GM12878 (cell line): Measurements from ENCODE around the gene TOLLIP. TPM values are rescaled to one million over a fixed set of nuclear protein-coding genes. Genes with fewer than 3 reads are reported as not detected.

Experiments used
- ATAC-seq: fragments of 200-7000 bp; cut with Tn5 transposase; 3 replicates; pipeline ENCODE4 v1.9.1; 2020; ENCODE audit warnings: mild to moderate bottlenecking, moderate library complexity
- BruUV-seq: library from RNA; stranded (reverse); fragments of 400-500 nt; replicated peaks from 2 replicates; lab custom pipeline; 2021; lab: Mats Ljungman, UMichigan
- CTCF ChIA-PET: fragments of 300-600 bp; sonication (Branson Sonifier 250); formaldehyde crosslinking; extraction: SDS; loops from one replicate; lab custom pipeline; 2021; ENCODE audit warnings: inconsistent platforms; lab: Yijun Ruan, JAX
- POLR2A ChIA-PET: fragments of 350-600 bp; formaldehyde crosslinking; extraction: SDS; loops from one replicate; lab custom pipeline; 2021; ENCODE audit warnings: inconsistent platforms; lab: Charles Lee
- RAD21 ChIA-PET: fragments of 300-600 bp; sonication (Branson Sonifier 250); formaldehyde crosslinking; loops from one replicate; lab custom pipeline; 2023; ENCODE audit warnings: antibody characterized with exemption; ENCODE audit not compliant: unreplicated experiment; lab: Charles Lee
- SMC1A ChIA-PET: fragments of 300-600 bp; sonication (Branson Sonifier 250); formaldehyde crosslinking; loops from one replicate; lab custom pipeline; 2023; ENCODE audit not compliant: unreplicated experiment, uncharacterized antibody; lab: Charles Lee
- DNase-seq: peaks from one replicate; pipeline ENCODE4 v3.0.0-alpha.2; 2011; ENCODE audit warnings: low read depth, low spot score
- FAIRE-seq: peaks from 3 replicates; lab custom pipeline; 2011; peaks lifted over from hg19 to GRCh38; lab: Jason Lieb, UNC
- H2AFZ ChIP-seq: 2 replicates; pipeline ENCODE4 v1.6.0; 2011; ENCODE audit warnings: low read depth, low read length, control low read depth; ENCODE audit not compliant: control insufficient read depth
- H3K27ac ChIP-seq: 2 replicates; pipeline ENCODE4 v1.5.1; 2011; ENCODE audit warnings: control low read depth; ENCODE audit not compliant: control insufficient read depth, insufficient read depth
- H3K27me3 ChIP-seq, 2 experiments: replicated peaks in 1 of 2; 2 replicates each; pipeline versions ENCODE4 v1.6.0 to v1.6.1; 2011; ENCODE audit warnings: low read length in 1 of 2; ENCODE audit not compliant: control insufficient read depth in 2 of 2, insufficient read depth in 2 of 2
- H3K36me3 ChIP-seq, 2 experiments: 2 replicates each; pipeline ENCODE4 v1.5.1; 2011; ENCODE audit warnings: low read length in 1 of 2; ENCODE audit not compliant: control insufficient read depth in 2 of 2, insufficient read depth in 2 of 2
- H3K4me1 ChIP-seq: 2 replicates; pipeline ENCODE4 v1.6.1; 2011; ENCODE audit warnings: mild to moderate bottlenecking, low read length, moderate library complexity, mixed read lengths; ENCODE audit not compliant: control insufficient read depth, insufficient read depth
- H3K4me2 ChIP-seq: 2 replicates; pipeline ENCODE4 v1.6.0; 2011; ENCODE audit warnings: control low read depth; ENCODE audit not compliant: control insufficient read depth, insufficient read depth
- H3K4me3 ChIP-seq: fragments of 200-600 bp; sonication (generic); 2 replicates; pipeline ENCODE4 v1.5.1; 2016
- H3K79me2 ChIP-seq: 2 replicates; pipeline ENCODE4 v1.6.0; 2011; ENCODE audit warnings: low read length; ENCODE audit not compliant: control insufficient read depth, insufficient read depth
- H3K9ac ChIP-seq: 2 replicates; pipeline ENCODE4 v1.8.0; 2011; ENCODE audit warnings: low read length, control low read depth, mixed read lengths; ENCODE audit not compliant: control insufficient read depth, insufficient read depth
- H3K9me3 ChIP-seq: replicated peaks from 3 replicates; pipeline ENCODE4 v1.5.1; 2011; ENCODE audit warnings: mild to moderate bottlenecking, low read length; ENCODE audit not compliant: control insufficient read depth, insufficient read depth
- H4K20me1 ChIP-seq: 2 replicates; pipeline ENCODE4 v1.6.0; 2011; ENCODE audit not compliant: control insufficient read depth, insufficient read depth
- HDAC6 ChIP-seq: fragments of 200-600 bp; sonication (generic); IDR thresholded peaks from one replicate; pipeline ENCODE4 v1.8.0; 2017; ENCODE audit warnings: antibody characterized with exemption; ENCODE audit not compliant: unreplicated experiment
- IKZF2 ChIP-seq, 2 experiments: fragments of 450-650 bp; IDR thresholded peaks; 2 replicates each; pipeline ENCODE4 v1.6.1; 2017; ENCODE audit warnings: mild to moderate bottlenecking in 2 of 2, moderate library complexity in 2 of 2
- MTA3 ChIP-seq: IDR thresholded peaks from 2 replicates; pipeline ENCODE4 v1.6.1; 2012; ENCODE audit warnings: low read length, inconsistent platforms, borderline replicate concordance
- NR2C1 ChIP-seq: fragments of 450-650 bp; IDR thresholded peaks from 2 replicates; pipeline ENCODE4 v1.6.1; 2017; ENCODE audit warnings: antibody characterized with exemption, mild to moderate bottlenecking, moderate library complexity
- RBBP5 ChIP-seq: fragments of 200-600 bp; sonication (generic); conservative IDR thresholded peaks from 2 replicates; pipeline ENCODE4 v1.6.1; 2016
- SMC3 ChIP-seq: IDR thresholded peaks from 2 replicates; pipeline ENCODE4 v1.6.1; 2011; ENCODE audit warnings: low read length, improper control_type of control experiment, borderline replicate concordance
- SP1 ChIP-seq: IDR thresholded peaks from one replicate; pipeline ENCODE4 v1.6.1; 2011; ENCODE audit warnings: low read depth, low read length
- SPI1 ChIP-seq: IDR thresholded peaks from 2 replicates; pipeline ENCODE4 v1.6.1; 2011; ENCODE audit warnings: low read depth, mild to moderate bottlenecking, low read length, moderate library complexity, borderline replicate concordance; ENCODE audit not compliant: insufficient read depth
- SREBF1 ChIP-seq: IDR thresholded peaks from 2 replicates; pipeline ENCODE4 v1.6.1; 2012; ENCODE audit warnings: mild to moderate bottlenecking, low read length
- SREBF2 ChIP-seq: IDR thresholded peaks from 2 replicates; pipeline ENCODE4 v1.6.1; 2012; ENCODE audit warnings: mild to moderate bottlenecking, low read length
- WGBS: methylation state at CpG from one replicate; pipeline ENCODE4 v1.1.6; 2016; ENCODE audit warnings: low lambda C conversion rate; ENCODE audit not compliant: insufficient replicate concordance, insufficient coverage; ENCODE audit errors: missing lambda C conversion rate; 5-methylcytosine and 5-hydroxymethylcytosine counted together
- in situ Hi-C: fragments of 300-500 bp; cut with MboI; formaldehyde crosslinking; loops from 9 replicates; pipeline ENCODE4 v1.14.3; 2018; ENCODE audit warnings: mixed read lengths
- intact Hi-C: fragments of 100-400 bp; cut with micrococcal nuclease; formaldehyde crosslinking; loops from one replicate; pipeline ENCODE4 v1.14.2; 2022; ENCODE audit not compliant: unreplicated experiment
- polyA plus RNA-seq, 11 experiments: library from polyadenylated mRNA; depleted of rRNA in 4 of 11; unstranded in 6 of 11; stranded (reverse) in 5 of 11; fragments of >200 nt; fragmentation: Nextera tagmentation in 4 of 11; fragmentation: Illumina TruSeq in 1 of 11; extraction: Ambion mirVana in 4 of 11; extraction: Trizol in 1 of 11; gene quantifications; 1 replicate in 1 of 11; 2 replicates in 10 of 11; pipeline versions ENCODE4 v1.2.1 to v1.2.3, GENCODE V29; 2011 to 2016; ENCODE audit warnings: inconsistent platforms in 2 of 11, missing spikeins in 2 of 11, low read depth in 1 of 11
- total RNA-seq, 4 experiments: library from RNA; depleted of rRNA in 3 of 4; stranded (reverse); fragments of >200 nt in 3 of 4; fragmentation: Illumina TruSeq in 1 of 4; extraction: Trizol in 1 of 4; gene quantifications; 2 replicates each; pipeline versions ENCODE4 v1.2.1 to v1.2.3, GENCODE V29; 2013 to 2021
- TF ChIP-seq, protein P1 (sequence below), 3 experiments: IDR thresholded peaks in 2 of 3; conservative IDR thresholded peaks in 1 of 3; 2 replicates each; pipeline ENCODE4 v1.5.1; 2011; ENCODE audit warnings: low read depth in 3 of 3, low read length in 3 of 3, mild to moderate bottlenecking in 3 of 3, control low read depth in 2 of 3, moderate library complexity in 2 of 3, inconsistent platforms in 1 of 3, mixed read lengths in 1 of 3; ENCODE audit not compliant: control insufficient read depth in 2 of 3, insufficient read depth in 1 of 3; ENCODE audit errors: extremely low read depth in 1 of 3
- TF ChIP-seq, protein P2 (sequence below): fragments of 450-650 bp; IDR thresholded peaks from 2 replicates; pipeline ENCODE4 v1.6.1; 2017; ENCODE audit warnings: mild to moderate bottlenecking, low read depth, inconsistent platforms; ENCODE audit not compliant: poor library complexity, severe bottlenecking
- TF ChIP-seq, protein P3 (sequence below): IDR thresholded peaks from 2 replicates; pipeline ENCODE4 v1.6.1; 2012; ENCODE audit warnings: improper control_type of control experiment, low read depth, low read length; ENCODE audit not compliant: insufficient replicate concordance

Gene TOLLIP
- total and polyA plus RNA-seq, 10 of the 15 experiments (the other 5 are each of a cell fraction or from before 2014, with no cell fraction given), result 0.47 to 39.5 (median 21.6) TPM

DNA sequence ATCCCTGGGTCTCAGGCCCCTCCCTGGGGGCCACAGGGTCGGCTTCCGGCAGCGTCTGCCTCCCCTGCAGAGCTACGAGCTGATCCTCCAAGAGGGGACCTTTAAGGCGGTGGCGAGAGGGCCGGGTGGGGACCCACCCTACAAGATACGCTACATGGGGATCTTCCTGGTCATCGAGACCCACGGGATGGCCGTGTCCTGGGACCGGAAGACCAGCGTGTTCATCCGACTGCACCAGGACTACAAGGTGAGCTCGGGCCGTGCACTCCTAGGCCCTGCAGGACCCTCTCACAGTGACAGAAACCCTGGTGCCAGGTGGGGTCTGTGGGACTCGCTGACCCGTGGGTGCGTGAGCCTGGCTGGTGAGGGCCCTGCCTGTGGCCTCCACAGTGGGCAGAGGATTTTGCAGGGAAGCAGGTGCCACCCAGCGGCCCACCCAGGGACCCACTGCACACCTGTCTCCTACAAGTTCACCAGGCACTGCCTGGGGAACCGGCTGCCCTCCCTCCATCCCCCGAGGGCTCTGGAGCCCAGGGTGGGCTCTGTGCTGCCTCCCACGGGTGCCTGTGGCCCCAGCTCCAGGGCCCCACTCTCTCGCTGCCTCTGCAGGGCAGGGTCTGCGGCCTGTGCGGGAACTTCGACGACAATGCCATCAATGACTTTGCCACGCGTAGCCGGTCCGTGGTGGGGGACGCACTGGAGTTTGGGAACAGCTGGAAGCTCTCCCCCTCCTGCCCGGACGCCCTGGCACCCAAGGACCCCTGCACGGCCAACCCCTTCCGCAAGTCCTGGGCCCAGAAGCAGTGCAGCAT is 72.9 kb downstream of the TOLLIP start:
- intact Hi-C loops (no loop called here), in situ Hi-C loops (no loop called here)
- BruUV-seq, result no TSS peak
- Histone ChIP-seq H3K36me3 (no peaks in the 10 kb centered on the region), H3K27me3 (no peaks in the 10 kb centered on the region), H3K4me3 (no peak overlapping the region), H3K4me1 (no peaks in the 10 kb centered on the region), H3K79me2 (no peaks in the 10 kb centered on the region), H2AFZ (no peak overlapping the region), H3K4me2 (no peak overlapping the region), H4K20me1 (no peaks in the 10 kb centered on the region), H3K27ac (no peak overlapping the region), H3K9me3 (no peaks in the 10 kb centered on the region; the same call in 2 of the 3 replicates), H3K9ac (no peak overlapping the region)
- no peak for ATAC-seq
- POLR2A ChIA-PET, result no interaction called here
- SMC1A ChIA-PET, result no interaction called here
- no peak for FAIRE-seq
- TF ChIP-seq, protein P1, sequence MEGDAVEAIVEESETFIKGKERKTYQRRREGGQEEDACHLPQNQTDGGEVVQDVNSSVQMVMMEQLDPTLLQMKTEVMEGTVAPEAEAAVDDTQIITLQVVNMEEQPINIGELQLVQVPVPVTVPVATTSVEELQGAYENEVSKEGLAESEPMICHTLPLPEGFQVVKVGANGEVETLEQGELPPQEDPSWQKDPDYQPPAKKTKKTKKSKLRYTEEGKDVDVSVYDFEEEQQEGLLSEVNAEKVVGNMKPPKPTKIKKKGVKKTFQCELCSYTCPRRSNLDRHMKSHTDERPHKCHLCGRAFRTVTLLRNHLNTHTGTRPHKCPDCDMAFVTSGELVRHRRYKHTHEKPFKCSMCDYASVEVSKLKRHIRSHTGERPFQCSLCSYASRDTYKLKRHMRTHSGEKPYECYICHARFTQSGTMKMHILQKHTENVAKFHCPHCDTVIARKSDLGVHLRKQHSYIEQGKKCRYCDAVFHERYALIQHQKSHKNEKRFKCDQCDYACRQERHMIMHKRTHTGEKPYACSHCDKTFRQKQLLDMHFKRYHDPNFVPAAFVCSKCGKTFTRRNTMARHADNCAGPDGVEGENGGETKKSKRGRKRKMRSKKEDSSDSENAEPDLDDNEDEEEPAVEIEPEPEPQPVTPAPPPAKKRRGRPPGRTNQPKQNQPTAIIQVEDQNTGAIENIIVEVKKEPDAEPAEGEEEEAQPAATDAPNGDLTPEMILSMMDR (IDR thresholded peaks at IDR 0.05 in 2 of 3, conservative IDR thresholded peaks at IDR 0.05 in 1 of 3; ENCODE audit: control insufficient read depth in 2 of 3, extremely low read depth in 1 of 3, insufficient read depth in 1 of 3, low read depth in 3 of 3, low read length in 3 of 3), result no peak
- TF ChIP-seq MTA3 (no peak), SREBF1 (no peak), SPI1 (no peak), RBBP5 (no peak), HDAC6 (no peak), NR2C1 (no peak), SREBF2 (no peak), SP1 (no peak), IKZF2 (IDR thresholded peaks at IDR 0.05) (no peak), SMC3 (no peak)
- TF ChIP-seq, protein P2, sequence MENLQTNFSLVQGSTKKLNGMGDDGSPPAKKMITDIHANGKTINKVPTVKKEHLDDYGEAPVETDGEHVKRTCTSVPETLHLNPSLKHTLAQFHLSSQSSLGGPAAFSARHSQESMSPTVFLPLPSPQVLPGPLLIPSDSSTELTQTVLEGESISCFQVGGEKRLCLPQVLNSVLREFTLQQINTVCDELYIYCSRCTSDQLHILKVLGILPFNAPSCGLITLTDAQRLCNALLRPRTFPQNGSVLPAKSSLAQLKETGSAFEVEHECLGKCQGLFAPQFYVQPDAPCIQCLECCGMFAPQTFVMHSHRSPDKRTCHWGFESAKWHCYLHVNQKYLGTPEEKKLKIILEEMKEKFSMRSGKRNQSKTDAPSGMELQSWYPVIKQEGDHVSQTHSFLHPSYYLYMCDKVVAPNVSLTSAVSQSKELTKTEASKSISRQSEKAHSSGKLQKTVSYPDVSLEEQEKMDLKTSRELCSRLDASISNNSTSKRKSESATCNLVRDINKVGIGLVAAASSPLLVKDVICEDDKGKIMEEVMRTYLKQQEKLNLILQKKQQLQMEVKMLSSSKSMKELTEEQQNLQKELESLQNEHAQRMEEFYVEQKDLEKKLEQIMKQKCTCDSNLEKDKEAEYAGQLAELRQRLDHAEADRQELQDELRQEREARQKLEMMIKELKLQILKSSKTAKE, result no peak
- TF ChIP-seq, protein P3, sequence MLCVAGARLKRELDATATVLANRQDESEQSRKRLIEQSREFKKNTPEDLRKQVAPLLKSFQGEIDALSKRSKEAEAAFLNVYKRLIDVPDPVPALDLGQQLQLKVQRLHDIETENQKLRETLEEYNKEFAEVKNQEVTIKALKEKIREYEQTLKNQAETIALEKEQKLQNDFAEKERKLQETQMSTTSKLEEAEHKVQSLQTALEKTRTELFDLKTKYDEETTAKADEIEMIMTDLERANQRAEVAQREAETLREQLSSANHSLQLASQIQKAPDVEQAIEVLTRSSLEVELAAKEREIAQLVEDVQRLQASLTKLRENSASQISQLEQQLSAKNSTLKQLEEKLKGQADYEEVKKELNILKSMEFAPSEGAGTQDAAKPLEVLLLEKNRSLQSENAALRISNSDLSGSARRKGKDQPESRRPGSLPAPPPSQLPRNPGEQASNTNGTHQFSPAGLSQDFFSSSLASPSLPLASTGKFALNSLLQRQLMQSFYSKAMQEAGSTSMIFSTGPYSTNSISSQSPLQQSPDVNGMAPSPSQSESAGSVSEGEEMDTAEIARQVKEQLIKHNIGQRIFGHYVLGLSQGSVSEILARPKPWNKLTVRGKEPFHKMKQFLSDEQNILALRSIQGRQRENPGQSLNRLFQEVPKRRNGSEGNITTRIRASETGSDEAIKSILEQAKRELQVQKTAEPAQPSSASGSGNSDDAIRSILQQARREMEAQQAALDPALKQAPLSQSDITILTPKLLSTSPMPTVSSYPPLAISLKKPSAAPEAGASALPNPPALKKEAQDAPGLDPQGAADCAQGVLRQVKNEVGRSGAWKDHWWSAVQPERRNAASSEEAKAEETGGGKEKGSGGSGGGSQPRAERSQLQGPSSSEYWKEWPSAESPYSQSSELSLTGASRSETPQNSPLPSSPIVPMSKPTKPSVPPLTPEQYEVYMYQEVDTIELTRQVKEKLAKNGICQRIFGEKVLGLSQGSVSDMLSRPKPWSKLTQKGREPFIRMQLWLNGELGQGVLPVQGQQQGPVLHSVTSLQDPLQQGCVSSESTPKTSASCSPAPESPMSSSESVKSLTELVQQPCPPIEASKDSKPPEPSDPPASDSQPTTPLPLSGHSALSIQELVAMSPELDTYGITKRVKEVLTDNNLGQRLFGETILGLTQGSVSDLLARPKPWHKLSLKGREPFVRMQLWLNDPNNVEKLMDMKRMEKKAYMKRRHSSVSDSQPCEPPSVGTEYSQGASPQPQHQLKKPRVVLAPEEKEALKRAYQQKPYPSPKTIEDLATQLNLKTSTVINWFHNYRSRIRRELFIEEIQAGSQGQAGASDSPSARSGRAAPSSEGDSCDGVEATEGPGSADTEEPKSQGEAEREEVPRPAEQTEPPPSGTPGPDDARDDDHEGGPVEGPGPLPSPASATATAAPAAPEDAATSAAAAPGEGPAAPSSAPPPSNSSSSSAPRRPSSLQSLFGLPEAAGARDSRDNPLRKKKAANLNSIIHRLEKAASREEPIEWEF, result no peak
- CTCF ChIA-PET, result no interaction called here
- RAD21 ChIA-PET, result no interaction called here
- DNase-seq, result no peak
- 47% methylated on average over 34 of the region's 37 CpGs for WGBS
